ENCODE data around the gene SNRPA. TPM values are rescaled to one million over a fixed set of nuclear protein-coding genes. Genes with fewer than 3 reads are reported as not detected.

SNRPA gene
- total and polyA plus RNA-seq, 2 of the 8 experiments (the other 6 are each of a cell fraction or from before 2014, with no cell fraction given) = 201 to 202 TPM

DNA sequence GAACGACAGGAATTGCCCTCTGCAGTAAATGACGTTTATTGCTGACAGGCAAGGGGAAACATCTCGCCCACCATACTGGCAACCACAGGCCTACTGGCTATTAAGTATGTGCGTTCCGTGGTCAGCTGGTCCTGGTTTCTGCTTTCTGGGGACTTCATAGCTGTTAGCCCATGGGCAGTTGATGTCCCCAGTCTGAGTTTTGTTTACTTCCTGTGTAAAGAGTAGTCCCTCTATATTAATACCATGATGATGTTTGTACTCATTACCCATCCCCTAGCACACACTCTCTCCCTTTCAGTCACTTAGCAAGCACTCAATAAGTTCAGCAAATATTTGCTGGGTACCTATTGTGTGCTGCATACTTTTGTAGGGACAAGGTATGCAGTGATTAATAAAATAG lies 17.9 kb downstream of the SNRPA start:
- H3K23ac ChIP-seq (ENCODE audit: insufficient read length) = no peak overlapping the region
- 95% methylated on average over 5 of the region's 5 CpGs; no CpG with 5 or more reads in 1 of the 2 experiments for WGBS, 2 experiments (ENCODE audit: extremely low coverage in 1 of 2, insufficient coverage in 1 of 2, insufficient read length in 1 of 2, insufficient replicate concordance in 2 of 2, low coverage in 1 of 2, low lambda C conversion rate in 2 of 2, missing lambda C conversion rate in 1 of 2)
- H3K56ac ChIP-seq (replicated peaks; ENCODE audit: insufficient read length, low read depth, low read length) = no peak overlapping the region
- no peak overlapping the region for H3K4ac ChIP-seq (replicated peaks; ENCODE audit: insufficient read length, low read depth, low read length)
- H2AFZ ChIP-seq (ENCODE audit: low read length) = no peak overlapping the region
- H3K36me3 ChIP-seq (ENCODE audit: control insufficient read depth in 2 of 4, insufficient read depth in 4 of 4, low read length in 3 of 4) = peaks cover 17 to 28% (median 21%) of the 10 kb centered on the region in 4 experiments
- no peak overlapping the region; the same call in 1 of the 2 replicates for H4K8ac ChIP-seq (ENCODE audit: extremely low read depth, insufficient read depth, low read length)
- H3K4me1 ChIP-seq (replicated peaks in 1 of 4; ENCODE audit: control insufficient read depth in 3 of 4, insufficient read depth in 4 of 4, low read length in 3 of 4) = no peaks in the 10 kb centered on the region
- H4K20me1 ChIP-seq (replicated peaks in 1 of 2; ENCODE audit: control insufficient read depth in 1 of 2, insufficient read depth in 2 of 2, low read length in 2 of 2) = peaks cover 7 to 10% of the 10 kb centered on the region in 2 experiments
- FAIRE-seq (no peak), DNase-seq (ENCODE audit: low read depth in 1 of 2, low spot score in 2 of 2) (no peak)
- H3K27ac ChIP-seq (ENCODE audit: low read depth, low read length) = no peak overlapping the region
- POLR2A ChIA-PET (ENCODE audit: partially characterized antibody) = interaction anchor here (1.1 to 17.9 kb wide), 3 partner anchors 9 to 30 kb away, joined by 4 to 399 read pairs (median 40); partner anchors contain the start of genes ACTMAP, EGLN2, MIA and RAB4B
- H4K91ac ChIP-seq (replicated peaks; ENCODE audit: insufficient read length, low read length) = no peak overlapping the region
- no peak overlapping the region for H3K4me2 ChIP-seq (ENCODE audit: insufficient read depth in 1 of 2, low read depth in 2 of 2, low read length in 2 of 2)
- H3K23me2 ChIP-seq (ENCODE audit: low read depth, low read length) = no peaks in the 10 kb centered on the region
- no peaks in the 10 kb centered on the region for H3K9me3 ChIP-seq (ENCODE audit: insufficient read depth in 2 of 2, low read depth in 1 of 2, low read length in 1 of 2)
- H3K27me3 ChIP-seq (replicated peaks in 1 of 4; ENCODE audit: control insufficient read depth in 3 of 4, extremely low read depth in 1 of 4, insufficient read depth in 3 of 4, low read length in 3 of 4) = no peaks in the 10 kb centered on the region
- H3K18ac ChIP-seq (ENCODE audit: extremely low read depth, low read length) = no peak overlapping the region
- no peak overlapping the region for H4K5ac ChIP-seq (ENCODE audit: insufficient read length, low read depth, low read length)
- no peak overlapping the region for H2BK5ac ChIP-seq (ENCODE audit: low read depth, low read length)
- no peak overlapping the region for H3K14ac ChIP-seq (ENCODE audit: insufficient read length)
- H3K9ac ChIP-seq (replicated peaks in 1 of 4; ENCODE audit: extremely low read depth in 1 of 4, low read depth in 3 of 4, low read length in 3 of 4) = no peak overlapping the region
- H3K79me1 ChIP-seq (ENCODE audit: low read depth, low read length) = no peaks in the 10 kb centered on the region
- no peak overlapping the region for H2BK20ac ChIP-seq (ENCODE audit: low read length)
- no peak overlapping the region for H2BK15ac ChIP-seq (ENCODE audit: low read length)
- no peaks in the 10 kb centered on the region for H3K79me2 ChIP-seq (ENCODE audit: control insufficient read depth in 1 of 2, insufficient read depth in 2 of 2, low read length in 2 of 2)
- H2BK120ac ChIP-seq (replicated peaks; ENCODE audit: low read depth, low read length) = no peak overlapping the region
- CTCF ChIA-PET (ENCODE audit: partially characterized antibody) = interaction anchor here (1.0 to 2.1 kb wide), 2 partner anchors 24 to 39 kb away, joined by 3 to 4 read pairs; no protein-coding TSS in a partner anchor
- H2BK12ac ChIP-seq (ENCODE audit: low read depth, low read length) = no peak overlapping the region
- H3K4me3 ChIP-seq (ENCODE audit: extremely low read depth in 1 of 4, insufficient read depth in 2 of 4, low read depth in 3 of 4, low read length in 4 of 4) = no peak overlapping the region
- no peak for TF ChIP-seq RAD21 (IDR thresholded peaks at IDR 0.05 in 1 of 2, conservative IDR thresholded peaks at IDR 0.05 in 1 of 2; ENCODE audit: low read depth in 2 of 2, low read length in 2 of 2)
- no peak for TF ChIP-seq CEBPB (IDR thresholded peaks at IDR 0.05; ENCODE audit: low read depth, low read length)
- no peak for TF ChIP-seq BCL11A (IDR thresholded peaks at IDR 0.05; ENCODE audit: low read depth in 2 of 2, low read length in 2 of 2)
- TF ChIP-seq, protein P1, sequence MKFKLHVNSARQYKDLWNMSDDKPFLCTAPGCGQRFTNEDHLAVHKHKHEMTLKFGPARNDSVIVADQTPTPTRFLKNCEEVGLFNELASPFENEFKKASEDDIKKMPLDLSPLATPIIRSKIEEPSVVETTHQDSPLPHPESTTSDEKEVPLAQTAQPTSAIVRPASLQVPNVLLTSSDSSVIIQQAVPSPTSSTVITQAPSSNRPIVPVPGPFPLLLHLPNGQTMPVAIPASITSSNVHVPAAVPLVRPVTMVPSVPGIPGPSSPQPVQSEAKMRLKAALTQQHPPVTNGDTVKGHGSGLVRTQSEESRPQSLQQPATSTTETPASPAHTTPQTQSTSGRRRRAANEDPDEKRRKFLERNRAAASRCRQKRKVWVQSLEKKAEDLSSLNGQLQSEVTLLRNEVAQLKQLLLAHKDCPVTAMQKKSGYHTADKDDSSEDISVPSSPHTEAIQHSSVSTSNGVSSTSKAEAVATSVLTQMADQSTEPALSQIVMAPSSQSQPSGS (IDR thresholded peaks at IDR 0.05; ENCODE audit: low read length) = no peak
- TF ChIP-seq SIX5 (IDR thresholded peaks at IDR 0.05; ENCODE audit: low read depth, low read length) = no peak
- no peak for TF ChIP-seq ZNF274 (IDR thresholded peaks at IDR 0.05; ENCODE audit: borderline replicate concordance, extremely low read depth, low read length)
- TF ChIP-seq KDM1A (IDR thresholded peaks at IDR 0.05; ENCODE audit: borderline replicate concordance, low read length) = no peak
- no peak for TF ChIP-seq MAFK (IDR thresholded peaks at IDR 0.05; ENCODE audit: low read depth, low read length)
- TF ChIP-seq JUN (IDR thresholded peaks at IDR 0.05; ENCODE audit: low read depth, low read length) = no peak
- no peak for TF ChIP-seq SIN3A (conservative IDR thresholded peaks at IDR 0.05 in 1 of 2, IDR thresholded peaks at IDR 0.05 in 1 of 2; ENCODE audit: low read depth in 1 of 2, low read length in 2 of 2)
- no peak for TF ChIP-seq HDAC2 (IDR thresholded peaks at IDR 0.05; ENCODE audit: borderline replicate concordance in 1 of 2, low read depth in 2 of 2, low read length in 2 of 2)
- no peak for TF ChIP-seq BACH1 (IDR thresholded peaks at IDR 0.05; ENCODE audit: low read length)
- H2AK5ac ChIP-seq (ENCODE audit: low read depth, low read length) = no peak overlapping the region

Data from H1 (cell line).